K562 (cell line): Measurements from ENCODE around the gene ZNF318. TPM values are rescaled to one million over a fixed set of nuclear protein-coding genes. Genes with fewer than 3 reads are reported as not detected.

ENCODE experiments used
- ELF1 ChIP-seq: fragments of 200-800 bp; sonication (Bioruptor generic); IDR thresholded peaks from 2 replicates; pipeline ENCODE4 v1.6.1; 2016; ENCODE audit warnings: missing genetic modification characterization, missing compliant biosample characterization
- IRF2 ChIP-seq: sonication (generic); formaldehyde crosslinking; IDR thresholded peaks from 2 replicates; pipeline ENCODE4 v1.8.1; 2022; ENCODE audit warnings: mild to moderate bottlenecking, missing genetic modification reagents
- L3MBTL2 ChIP-seq: fragments of 450-650 bp; IDR thresholded peaks from 2 replicates; pipeline ENCODE4 v1.6.1; 2016; ENCODE audit warnings: mild to moderate bottlenecking, moderate library complexity
- MCM7 ChIP-seq, 2 experiments: fragments of 450-650 bp; IDR thresholded peaks; 2 replicates each; pipeline ENCODE4 v1.6.1; 2016 to 2018
- NR2F6 ChIP-seq: fragments of 450-650 bp; formaldehyde crosslinking; IDR thresholded peaks from 2 replicates; pipeline ENCODE4 v1.4.0; 2020; ENCODE audit warnings: mild to moderate bottlenecking
- RBM14 ChIP-seq: fragments of 200-400 bp; formaldehyde crosslinking; IDR thresholded peaks from 2 replicates; pipeline ENCODE4 v1.6.1; 2018; ENCODE audit warnings: low read depth, mild to moderate bottlenecking, low read length, moderate library complexity, borderline replicate concordance; ENCODE audit not compliant: insufficient read depth
- SREBF2 ChIP-seq: sonication (generic); formaldehyde crosslinking; IDR thresholded peaks from 2 replicates; pipeline ENCODE4 v1.4.0; 2020; ENCODE audit warnings: mild to moderate bottlenecking, missing genetic modification reagents
- ZNF445 ChIP-seq: fragments of 250-450 bp; sonication (Bioruptor Pico); IDR thresholded peaks from 2 replicates; pipeline ENCODE4 v1.4.0; 2020; ENCODE audit warnings: low read depth, mild to moderate bottlenecking, moderate library complexity
- polyA plus RNA-seq, 8 experiments: library from polyadenylated mRNA; depleted of rRNA in 4 of 8; stranded (reverse) in 5 of 8; unstranded in 3 of 8; fragments of >200 nt; fragmentation: Nextera tagmentation in 2 of 8; fragmentation: Illumina TruSeq in 1 of 8; extraction: Ambion mirVana in 2 of 8; extraction: Trizol in 1 of 8; gene quantifications; 2 replicates each; pipeline versions ENCODE4 v1.2.1 to v1.2.3, GENCODE V29; 2011 to 2014; ENCODE audit warnings: inconsistent platforms in 1 of 8, missing spikeins in 1 of 8
- total RNA-seq, 7 experiments: library from RNA; depleted of rRNA in 6 of 7; stranded (reverse); fragments of >200 nt in 6 of 7; fragmentation: Illumina TruSeq in 2 of 7; extraction: Trizol in 2 of 7; gene quantifications; 2 replicates each; pipeline versions ENCODE4 v1.2.1 to v1.2.3, GENCODE V29; 2011 to 2021; ENCODE audit warnings: low replicate concordance in 1 of 7
- TF ChIP-seq, protein P1 (sequence below): sonication (generic); IDR thresholded peaks from 2 replicates; pipeline ENCODE4 v1.6.1; 2016
- TF ChIP-seq, protein P2 (sequence below): fragments of 450-650 bp; IDR thresholded peaks from one replicate; pipeline ENCODE4 v1.6.1; 2018; ENCODE audit warnings: mild to moderate bottlenecking, moderate library complexity; ENCODE audit not compliant: partially characterized antibody
- TF ChIP-seq, protein P3 (sequence below): IDR thresholded peaks from 2 replicates; pipeline ENCODE4 v1.6.1; 2011; ENCODE audit warnings: borderline replicate concordance, low read depth, mild to moderate bottlenecking, moderate library complexity, low read length; ENCODE audit not compliant: insufficient read depth, poor library complexity, severe bottlenecking
- TF ChIP-seq, protein P4 (sequence below), 2 experiments: fragments of 450-650 bp; formaldehyde crosslinking in 1 of 2; IDR thresholded peaks; 2 replicates each; pipeline versions ENCODE4 v1.4.0 to v1.6.1; 2014 to 2020; ENCODE audit warnings: mild to moderate bottlenecking in 2 of 2, borderline replicate concordance in 1 of 2, low read depth in 1 of 2

The ZNF318 gene
- total and polyA plus RNA-seq, 9 of the 15 experiments (the other 6 are each of a cell fraction or from before 2014, with no cell fraction given), result 3.2 to 19.0 (median 9.2) TPM

DNA sequence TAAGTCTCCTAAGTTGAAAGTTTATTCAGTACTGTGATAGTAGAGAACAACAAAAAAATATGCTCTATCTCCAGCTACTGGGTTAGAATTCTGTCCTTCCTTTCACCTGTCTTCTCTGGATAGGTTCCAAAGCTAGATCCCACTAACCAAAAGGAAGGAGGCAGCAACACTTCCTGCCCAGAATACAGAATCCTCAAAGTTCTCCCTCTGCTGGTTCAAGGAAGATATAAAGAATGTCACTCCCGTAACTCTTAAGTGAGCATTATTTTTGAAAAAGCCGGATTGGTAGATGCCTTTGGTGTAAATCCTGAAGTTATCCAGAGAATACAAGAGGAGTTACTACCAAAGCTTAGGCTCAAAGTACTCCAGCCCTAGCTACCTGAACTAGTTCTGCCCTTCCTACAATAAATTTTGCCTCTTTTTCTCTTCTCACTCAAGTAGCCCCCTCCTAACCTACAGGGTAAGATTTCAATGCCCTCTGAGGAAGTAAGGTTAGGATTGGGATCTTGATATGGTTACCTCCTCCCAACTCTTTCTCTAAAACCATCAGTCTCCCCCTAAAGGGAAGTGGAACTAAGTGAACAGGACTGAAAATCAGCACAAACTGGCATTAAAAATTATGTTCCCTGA lies 34.9 kb downstream of the ZNF318 start (continued):
- TF ChIP-seq, protein P1, sequence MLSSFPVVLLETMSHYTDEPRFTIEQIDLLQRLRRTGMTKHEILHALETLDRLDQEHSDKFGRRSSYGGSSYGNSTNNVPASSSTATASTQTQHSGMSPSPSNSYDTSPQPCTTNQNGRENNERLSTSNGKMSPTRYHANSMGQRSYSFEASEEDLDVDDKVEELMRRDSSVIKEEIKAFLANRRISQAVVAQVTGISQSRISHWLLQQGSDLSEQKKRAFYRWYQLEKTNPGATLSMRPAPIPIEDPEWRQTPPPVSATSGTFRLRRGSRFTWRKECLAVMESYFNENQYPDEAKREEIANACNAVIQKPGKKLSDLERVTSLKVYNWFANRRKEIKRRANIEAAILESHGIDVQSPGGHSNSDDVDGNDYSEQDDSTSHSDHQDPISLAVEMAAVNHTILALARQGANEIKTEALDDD, result peak; percentile 30; the same call in 1 of the 2 replicates
- TF ChIP-seq ZNF445 (CRISPR knock-in tag), result no peak
- TF ChIP-seq, protein P2, sequence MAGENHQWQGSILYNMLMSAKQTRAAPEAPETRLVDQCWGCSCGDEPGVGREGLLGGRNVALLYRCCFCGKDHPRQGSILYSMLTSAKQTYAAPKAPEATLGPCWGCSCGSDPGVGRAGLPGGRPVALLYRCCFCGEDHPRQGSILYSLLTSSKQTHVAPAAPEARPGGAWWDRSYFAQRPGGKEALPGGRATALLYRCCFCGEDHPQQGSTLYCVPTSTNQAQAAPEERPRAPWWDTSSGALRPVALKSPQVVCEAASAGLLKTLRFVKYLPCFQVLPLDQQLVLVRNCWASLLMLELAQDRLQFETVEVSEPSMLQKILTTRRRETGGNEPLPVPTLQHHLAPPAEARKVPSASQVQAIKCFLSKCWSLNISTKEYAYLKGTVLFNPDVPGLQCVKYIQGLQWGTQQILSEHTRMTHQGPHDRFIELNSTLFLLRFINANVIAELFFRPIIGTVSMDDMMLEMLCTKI, result no peak
- TF ChIP-seq, protein P3, sequence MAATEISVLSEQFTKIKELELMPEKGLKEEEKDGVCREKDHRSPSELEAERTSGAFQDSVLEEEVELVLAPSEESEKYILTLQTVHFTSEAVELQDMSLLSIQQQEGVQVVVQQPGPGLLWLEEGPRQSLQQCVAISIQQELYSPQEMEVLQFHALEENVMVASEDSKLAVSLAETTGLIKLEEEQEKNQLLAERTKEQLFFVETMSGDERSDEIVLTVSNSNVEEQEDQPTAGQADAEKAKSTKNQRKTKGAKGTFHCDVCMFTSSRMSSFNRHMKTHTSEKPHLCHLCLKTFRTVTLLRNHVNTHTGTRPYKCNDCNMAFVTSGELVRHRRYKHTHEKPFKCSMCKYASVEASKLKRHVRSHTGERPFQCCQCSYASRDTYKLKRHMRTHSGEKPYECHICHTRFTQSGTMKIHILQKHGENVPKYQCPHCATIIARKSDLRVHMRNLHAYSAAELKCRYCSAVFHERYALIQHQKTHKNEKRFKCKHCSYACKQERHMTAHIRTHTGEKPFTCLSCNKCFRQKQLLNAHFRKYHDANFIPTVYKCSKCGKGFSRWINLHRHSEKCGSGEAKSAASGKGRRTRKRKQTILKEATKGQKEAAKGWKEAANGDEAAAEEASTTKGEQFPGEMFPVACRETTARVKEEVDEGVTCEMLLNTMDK, result peak; percentile 21
- peak; percentile 22; the same call in 1 of the 2 replicates for TF ChIP-seq L3MBTL2
- TF ChIP-seq MCM7 (IDR thresholded peaks at IDR 0.05), result no peak
- TF ChIP-seq NR2F6 (CRISPR knock-in tag), result no peak
- TF ChIP-seq IRF2 (CRISPR knock-in tag), result no peak
- TF ChIP-seq, protein P4, sequence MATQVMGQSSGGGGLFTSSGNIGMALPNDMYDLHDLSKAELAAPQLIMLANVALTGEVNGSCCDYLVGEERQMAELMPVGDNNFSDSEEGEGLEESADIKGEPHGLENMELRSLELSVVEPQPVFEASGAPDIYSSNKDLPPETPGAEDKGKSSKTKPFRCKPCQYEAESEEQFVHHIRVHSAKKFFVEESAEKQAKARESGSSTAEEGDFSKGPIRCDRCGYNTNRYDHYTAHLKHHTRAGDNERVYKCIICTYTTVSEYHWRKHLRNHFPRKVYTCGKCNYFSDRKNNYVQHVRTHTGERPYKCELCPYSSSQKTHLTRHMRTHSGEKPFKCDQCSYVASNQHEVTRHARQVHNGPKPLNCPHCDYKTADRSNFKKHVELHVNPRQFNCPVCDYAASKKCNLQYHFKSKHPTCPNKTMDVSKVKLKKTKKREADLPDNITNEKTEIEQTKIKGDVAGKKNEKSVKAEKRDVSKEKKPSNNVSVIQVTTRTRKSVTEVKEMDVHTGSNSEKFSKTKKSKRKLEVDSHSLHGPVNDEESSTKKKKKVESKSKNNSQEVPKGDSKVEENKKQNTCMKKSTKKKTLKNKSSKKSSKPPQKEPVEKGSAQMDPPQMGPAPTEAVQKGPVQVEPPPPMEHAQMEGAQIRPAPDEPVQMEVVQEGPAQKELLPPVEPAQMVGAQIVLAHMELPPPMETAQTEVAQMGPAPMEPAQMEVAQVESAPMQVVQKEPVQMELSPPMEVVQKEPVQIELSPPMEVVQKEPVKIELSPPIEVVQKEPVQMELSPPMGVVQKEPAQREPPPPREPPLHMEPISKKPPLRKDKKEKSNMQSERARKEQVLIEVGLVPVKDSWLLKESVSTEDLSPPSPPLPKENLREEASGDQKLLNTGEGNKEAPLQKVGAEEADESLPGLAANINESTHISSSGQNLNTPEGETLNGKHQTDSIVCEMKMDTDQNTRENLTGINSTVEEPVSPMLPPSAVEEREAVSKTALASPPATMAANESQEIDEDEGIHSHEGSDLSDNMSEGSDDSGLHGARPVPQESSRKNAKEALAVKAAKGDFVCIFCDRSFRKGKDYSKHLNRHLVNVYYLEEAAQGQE (IDR thresholded peaks at IDR 0.05; ENCODE audit: borderline replicate concordance), result peak; percentile 68; the same call in 1 of the 2 replicates
- TF ChIP-seq, protein P4 (CRISPR knock-in tag; IDR thresholded peaks at IDR 0.05; ENCODE audit: low read depth), result no peak
- TF ChIP-seq ELF1 (tag), result peak; percentile 63
- no peak for TF ChIP-seq SREBF2
- TF ChIP-seq RBM14, result no peak
